Right kidney (tissue), 1 donor: ENCODE measurements around the gene GRK3.

Source experiments
- DNase-seq: peaks from one replicate; pipeline ENCODE4 v3.0.0-alpha.2; 2016

The GRK3 gene

GRCh38 chr22:25666308-25666707, 101.8 kb downstream of the GRK3 start:
- peak; percentile 18 for DNase-seq

GRCh38 chr22:25668437-25668836, 104.0 kb downstream of the GRK3 start:
- no peak for DNase-seq

GRCh38 chr22:25669253-25670069, 105.0 kb downstream of the GRK3 start:
- no peak for DNase-seq

- DNase-seq = no peak
Observed at GRCh38 chr22:25670070-25670461, 105.6 kb downstream of the GRK3 start.

- DNase-seq = no peak
Observed at GRCh38 chr22:25672289-25673084, 108.0 kb downstream of the GRK3 start.

- no peak for DNase-seq
Observed at GRCh38 chr22:25673713-25674112, 109.2 kb downstream of the GRK3 start.

- no peak for DNase-seq
Observed at GRCh38 chr22:25677631-25678030, 113.2 kb downstream of the GRK3 start.

- DNase-seq = no peak
Observed at GRCh38 chr22:25680051-25680450, 115.6 kb downstream of the GRK3 start.

- DNase-seq = no peak
Observed at GRCh38 chr22:25680956-25681355, 116.5 kb downstream of the GRK3 start.

GRCh38 chr22:25682109-25682508, 117.6 kb downstream of the GRK3 start:
- no peak for DNase-seq

- DNase-seq = no peak
Observed at GRCh38 chr22:25688627-25689026, 124.2 kb downstream of the GRK3 start.

- no peak for DNase-seq
Observed at GRCh38 chr22:25689631-25690030, 125.2 kb downstream of the GRK3 start.

- DNase-seq = no peak
Observed at GRCh38 chr22:25690798-25691197, 126.3 kb downstream of the GRK3 start.

GRCh38 chr22:25692397-25693267, 128.2 kb downstream of the GRK3 start:
- no peak for DNase-seq

- DNase-seq = no peak
Observed at GRCh38 chr22:25693268-25693565, 128.7 kb downstream of the GRK3 start.

GRCh38 chr22:25694196-25694907, 129.9 kb downstream of the GRK3 start:
- no peak for DNase-seq

- DNase-seq = no peak
Observed at GRCh38 chr22:25695146-25695545, 130.7 kb downstream of the GRK3 start.

- DNase-seq = peak; percentile 22
Observed at GRCh38 chr22:25696763-25697162, 132.3 kb downstream of the GRK3 start.

GRCh38 chr22:25697181-25697664, 132.7 kb downstream of the GRK3 start:
- DNase-seq = no peak

GRCh38 chr22:25697978-25698377, 133.5 kb downstream of the GRK3 start:
- DNase-seq = no peak

- no peak for DNase-seq
Observed at GRCh38 chr22:25698461-25698860, 134.0 kb downstream of the GRK3 start.

GRCh38 chr22:25698978-25699377, 134.5 kb downstream of the GRK3 start:
- DNase-seq = no peak
